Measurements from ENCODE around the gene GOLGA6L22.
"Not testable (repeated sequence)": the region's sequence is repeated elsewhere in the genome, so short reads cannot be mapped to it uniquely, and the experiment has no call there.

Gene GOLGA6L22, protein sequence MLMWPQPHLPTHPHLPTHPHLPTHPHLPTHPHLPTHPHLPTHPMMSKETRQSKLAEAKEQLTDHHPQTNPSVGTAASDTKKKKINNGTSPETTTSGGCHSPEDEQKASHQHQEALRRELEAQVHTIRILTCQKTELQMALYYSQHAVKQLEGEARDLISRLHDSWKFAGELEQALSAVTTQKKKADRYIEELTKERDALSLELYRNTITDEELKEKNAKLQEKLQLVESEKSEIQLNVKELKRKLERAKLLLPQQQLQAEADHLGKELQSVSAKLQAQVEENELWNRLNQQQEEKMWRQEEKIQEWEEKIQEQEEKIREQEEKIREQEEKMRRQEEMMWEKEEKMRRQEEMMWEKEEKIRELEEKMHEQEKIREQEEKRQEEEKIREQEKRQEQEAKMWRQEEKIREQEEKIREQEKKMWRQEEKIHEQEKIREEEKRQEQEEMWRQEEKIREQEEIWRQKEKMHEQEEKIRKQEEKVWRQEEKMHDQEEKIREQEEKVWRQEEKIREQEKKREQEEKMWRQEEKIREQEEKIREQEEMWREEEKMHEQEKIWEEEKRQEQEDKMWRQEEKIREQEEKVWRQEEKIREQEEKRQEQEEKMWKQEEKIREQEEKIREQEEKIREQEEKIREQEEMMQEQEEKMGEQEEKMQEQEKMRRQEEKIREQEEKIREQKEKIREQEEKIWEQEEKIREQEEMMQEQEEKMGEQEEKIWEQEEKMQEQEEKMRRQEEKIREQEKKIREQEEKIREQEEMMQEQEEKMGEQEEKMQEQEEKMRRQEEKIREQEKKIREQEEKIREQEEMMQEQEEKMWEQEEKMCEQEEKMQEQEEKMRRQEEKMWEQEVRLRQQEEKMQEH

DNA sequence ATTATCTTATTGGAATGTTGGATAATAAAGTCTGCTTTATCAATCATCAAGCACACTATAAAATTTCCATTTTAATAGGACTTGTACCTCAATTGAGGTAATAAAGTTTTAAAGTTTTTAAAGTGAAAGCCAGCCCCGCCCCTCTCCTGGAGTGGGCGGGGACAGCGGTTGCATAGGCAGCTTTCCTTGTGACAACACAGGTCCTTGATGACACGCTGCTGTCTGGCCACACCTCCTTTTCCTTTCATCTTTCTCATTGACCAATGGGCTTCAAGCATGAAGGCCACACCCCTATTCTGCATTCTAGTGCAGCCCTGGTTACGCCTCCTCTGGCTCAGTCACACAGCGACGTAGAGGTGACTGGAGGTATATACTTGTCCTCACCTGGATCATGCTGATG is at the start of gene GOLGA6L22:
Gene GOLGA6L22, plus strand, starts transcription at position 301 of the 400 bp plus-strand sequence. Its CDS starts 91 bp downstream, at position 392.
- DNase-seq (ENCODE audit: low read depth): not testable (repeated sequence)

GRCh38 chr15:22417288-22417687 is 41.4 kb upstream of the GOLGA6L22 start:
- not testable (repeated sequence) for DNase-seq (ENCODE audit: low read depth)

DNA sequence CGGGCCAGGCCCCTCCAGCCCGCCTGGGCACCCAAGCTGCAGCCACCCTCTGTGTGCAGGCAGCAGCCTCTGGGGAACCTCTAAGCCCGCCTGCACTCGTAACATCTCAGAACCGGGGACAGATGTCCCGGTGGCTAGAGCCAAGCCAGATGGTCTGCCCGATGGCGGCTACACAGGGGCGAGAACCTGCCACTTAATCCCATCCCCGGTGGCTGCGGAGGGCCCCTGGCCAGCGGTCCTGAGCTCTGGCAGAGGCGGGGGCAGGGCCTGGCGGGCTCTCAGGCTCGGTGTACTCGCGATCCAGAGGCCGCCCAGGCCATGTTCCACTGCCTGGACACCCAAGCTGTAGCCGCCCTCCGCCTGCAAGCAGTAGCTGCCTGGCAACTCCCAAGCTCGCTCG is 40.9 kb upstream of the GOLGA6L22 start:
- not testable (repeated sequence) for DNase-seq (ENCODE audit: low read depth)

DNA sequence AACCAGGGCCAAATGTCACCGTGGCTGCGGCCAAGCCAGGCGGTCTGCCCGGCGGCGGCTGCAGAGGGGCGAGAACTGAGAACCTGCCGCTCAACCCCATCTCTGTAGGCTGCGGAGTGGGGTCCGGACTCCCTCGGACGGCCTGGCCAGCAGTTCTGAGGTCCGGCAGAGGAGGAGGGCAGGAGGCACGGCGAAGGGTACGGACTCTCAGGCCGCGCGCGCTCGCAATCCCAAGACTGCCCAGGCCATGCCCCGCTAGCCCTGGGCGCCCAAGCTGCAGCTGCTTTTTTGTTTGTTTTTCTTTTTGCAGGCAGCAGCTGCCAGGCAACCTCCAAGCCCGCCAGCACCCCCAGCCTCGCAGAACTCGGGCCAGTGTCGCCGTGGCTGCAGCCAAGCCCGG is 40.5 kb upstream of the GOLGA6L22 start:
- DNase-seq (ENCODE audit: low read depth): not testable (repeated sequence)

- DNase-seq (ENCODE audit: low read depth): not testable (repeated sequence)
Observed at GRCh38 chr15:22418666-22419065, 40.0 kb upstream of the GOLGA6L22 start.

- not testable (repeated sequence) for DNase-seq (ENCODE audit: low read depth)
Observed at GRCh38 chr15:22420340-22420739, 38.4 kb upstream of the GOLGA6L22 start.

DNA sequence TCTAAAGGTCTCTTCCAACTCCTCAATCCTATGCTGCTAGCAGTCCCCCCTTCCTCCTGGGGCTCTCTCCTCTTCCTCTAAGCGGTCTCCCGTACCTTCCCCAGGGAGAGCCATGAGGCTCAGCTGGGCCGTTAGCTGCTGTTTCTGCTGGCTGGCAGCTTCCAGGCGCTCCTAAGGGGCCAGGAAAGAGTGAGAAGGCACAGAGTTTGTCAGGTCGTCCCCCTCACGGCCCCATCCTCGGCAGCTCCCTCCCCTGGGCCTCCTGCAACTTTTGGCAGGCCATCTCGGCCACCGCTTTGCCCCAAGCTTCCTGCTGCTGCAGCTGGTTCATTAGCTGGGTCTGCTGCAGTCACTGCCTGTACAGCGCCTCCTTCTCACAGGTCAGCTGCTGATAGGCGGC is 29.3 kb upstream of the GOLGA6L22 start:
- DNase-seq (ENCODE audit: low read depth): not testable (repeated sequence)

- not testable (repeated sequence) for DNase-seq (ENCODE audit: low read depth)
Observed at GRCh38 chr15:22431687-22432086, 27.0 kb upstream of the GOLGA6L22 start.

- DNase-seq (ENCODE audit: low read depth): peak; percentile 0
Observed at GRCh38 chr15:22494490-22495113, 35.9 kb downstream of the GOLGA6L22 start.

DNA sequence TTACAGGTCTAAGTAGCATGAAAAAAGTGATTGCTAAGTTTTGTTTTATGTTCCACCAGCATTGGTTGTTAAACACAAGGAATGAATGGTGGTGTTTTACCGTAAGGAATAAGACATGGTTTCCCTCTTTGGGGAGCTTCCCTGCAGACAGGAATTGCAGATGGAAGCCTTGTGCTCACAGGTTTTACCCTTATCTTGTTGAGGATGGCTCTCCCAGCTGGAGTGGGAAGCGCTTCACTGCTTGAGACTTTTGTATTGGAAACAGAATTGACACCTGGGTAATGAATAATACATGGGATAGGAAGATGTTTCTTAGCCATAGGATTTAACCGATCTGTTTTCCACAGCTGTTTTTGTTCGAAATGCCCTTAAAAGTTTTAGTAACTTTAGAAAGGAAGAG is 38.5 kb downstream of the GOLGA6L22 start:
- DNase-seq (ENCODE audit: low read depth): not testable (repeated sequence)

DNA sequence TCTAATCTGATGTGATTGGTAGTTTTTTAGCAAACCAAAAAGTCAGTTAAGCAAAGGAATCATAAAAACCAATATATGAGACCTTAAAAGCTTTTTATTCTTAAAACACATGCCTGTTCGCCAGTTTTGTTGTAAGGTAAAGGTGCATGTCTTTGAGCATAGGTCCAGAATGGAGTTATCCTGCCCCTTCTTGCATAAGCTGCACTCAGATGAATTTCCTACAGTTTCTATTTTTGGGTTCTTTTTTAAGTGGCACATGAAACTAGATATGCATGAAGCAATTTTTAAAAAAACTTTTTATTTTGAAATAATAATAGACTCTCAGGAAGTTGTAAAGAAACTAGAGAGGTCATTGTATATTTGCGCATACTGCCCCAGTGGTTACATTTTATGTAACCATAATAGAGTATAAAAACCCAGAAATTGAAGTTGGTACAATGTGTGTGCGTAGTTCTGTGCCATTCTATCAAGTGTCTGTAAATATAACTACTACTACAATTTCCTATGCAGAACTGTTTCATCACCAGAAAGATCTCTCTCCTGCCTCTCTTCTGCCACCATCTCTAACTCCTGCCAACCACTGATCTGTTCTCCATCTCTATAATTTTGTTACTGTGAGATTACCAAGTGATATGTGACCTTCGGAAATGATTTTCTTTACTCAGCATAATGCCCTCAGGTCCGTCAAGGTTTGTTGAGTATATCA is 39.7 kb downstream of the GOLGA6L22 start:
- DNase-seq (ENCODE audit: low read depth): not testable (repeated sequence)

DNA sequence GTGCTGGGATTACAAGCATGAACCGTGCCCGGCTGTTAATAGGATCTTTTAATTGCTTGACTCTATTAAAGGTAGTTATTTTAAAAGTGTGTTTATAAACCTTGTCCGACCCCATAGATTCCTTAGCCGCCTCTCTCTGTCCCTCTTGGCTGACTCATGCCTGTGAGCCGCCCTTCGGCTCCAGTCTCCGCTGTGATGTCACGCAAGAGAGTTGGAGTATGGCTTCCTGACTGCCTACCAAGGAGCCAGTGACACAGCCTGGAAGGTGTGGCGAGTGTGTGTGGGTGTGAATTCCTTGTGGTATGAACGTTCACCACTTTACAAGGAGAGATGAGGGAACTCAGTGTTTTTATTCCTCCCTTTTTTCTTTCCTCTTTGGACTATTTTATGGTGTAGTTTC is 43.6 kb downstream of the GOLGA6L22 start:
- not testable (repeated sequence) for DNase-seq (ENCODE audit: low read depth)

DNA sequence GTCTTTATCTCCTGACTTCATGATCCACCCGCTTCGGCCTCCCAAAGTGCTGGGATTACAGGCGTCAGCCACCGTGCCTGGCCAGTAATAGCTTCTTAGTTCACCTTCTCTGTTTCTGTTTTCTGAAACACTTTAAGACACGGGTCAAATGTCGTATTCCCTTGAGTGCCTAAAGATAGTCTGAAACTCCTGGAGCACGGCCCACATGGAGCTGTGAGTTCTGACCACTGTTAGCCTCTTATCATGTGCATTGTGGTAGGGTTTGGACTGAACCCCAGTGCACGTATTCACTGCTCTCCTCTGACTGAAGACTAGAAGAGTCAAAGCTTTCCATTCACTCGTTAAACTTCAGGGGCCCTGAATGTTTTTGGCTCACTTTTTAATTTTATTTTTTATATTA is 48.3 kb downstream of the GOLGA6L22 start:
- not testable (repeated sequence) for DNase-seq (ENCODE audit: low read depth)

DNA sequence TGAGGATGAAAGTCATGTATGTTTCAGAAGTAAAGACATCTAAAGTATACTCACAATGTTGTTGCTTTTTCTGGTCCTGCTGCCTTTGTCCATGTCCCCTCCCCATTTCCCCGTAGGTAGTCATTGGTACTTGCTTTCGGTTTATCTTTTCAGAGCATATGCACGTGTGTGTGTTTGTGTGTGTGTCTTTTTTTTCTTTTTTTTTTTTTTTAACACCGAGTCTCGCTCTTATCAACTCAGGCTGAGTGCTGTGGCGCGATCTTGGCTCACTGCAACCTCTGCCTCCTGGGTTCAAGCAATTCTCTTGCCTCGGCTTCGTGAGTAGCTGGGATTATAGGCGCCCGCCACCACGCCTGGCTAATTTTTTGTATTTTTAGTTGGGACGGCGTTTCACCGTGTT is 57.4 kb downstream of the GOLGA6L22 start:
- not testable (repeated sequence) for DNase-seq (ENCODE audit: low read depth)
